HEK293 (cell line): ENCODE data around the gene MDP1.

Experiments used
- PRDM1 ChIP-seq: fragments of 450-650 bp; formaldehyde crosslinking; IDR thresholded peaks from 2 replicates; pipeline ENCODE4; 2016; ENCODE audit warnings: missing biosample characterization, missing genetic modification characterization
- YY1 ChIP-seq: fragments of 450-650 bp; formaldehyde crosslinking; IDR thresholded peaks from 2 replicates; pipeline ENCODE4 v1.5.1; 2018; ENCODE audit warnings: missing biosample characterization, missing genetic modification characterization
- ZBTB7A ChIP-seq: fragments of 450-650 bp; formaldehyde crosslinking; IDR thresholded peaks from 2 replicates; pipeline ENCODE4 v1.5.1; 2016; ENCODE audit warnings: low read depth, missing biosample characterization, missing genetic modification characterization
- ZNF175 ChIP-seq: fragments of 450-650 bp; formaldehyde crosslinking; IDR thresholded peaks from 2 replicates; pipeline ENCODE4 v1.5.1; 2016; ENCODE audit warnings: missing biosample characterization, missing genetic modification characterization
- ZNF585B ChIP-seq: fragments of 450-650 bp; formaldehyde crosslinking; IDR thresholded peaks from 2 replicates; pipeline ENCODE4 v1.5.1; 2016; ENCODE audit warnings: missing biosample characterization, missing genetic modification characterization
- ZNF654 ChIP-seq: fragments of 450-650 bp; formaldehyde crosslinking; IDR thresholded peaks from 2 replicates; pipeline ENCODE4 v1.5.1; 2016; ENCODE audit warnings: low read depth, missing biosample characterization, missing genetic modification characterization
- TF ChIP-seq, protein P1 (sequence below): fragments of 450-650 bp; formaldehyde crosslinking; conservative IDR thresholded peaks from 2 replicates; pipeline ENCODE4 v1.5.1; 2016; ENCODE audit warnings: low read depth, missing biosample characterization, missing genetic modification characterization
- TF ChIP-seq, protein P2 (sequence below): fragments of 450-650 bp; formaldehyde crosslinking; IDR thresholded peaks from 2 replicates; pipeline ENCODE4 v1.5.1; 2016; ENCODE audit warnings: missing biosample characterization, missing genetic modification characterization
- TF ChIP-seq, protein P3 (sequence below): fragments of 450-650 bp; IDR thresholded peaks from 2 replicates; pipeline ENCODE4 v1.5.1; 2018; ENCODE audit warnings: missing biosample characterization, missing genetic modification characterization

DNA sequence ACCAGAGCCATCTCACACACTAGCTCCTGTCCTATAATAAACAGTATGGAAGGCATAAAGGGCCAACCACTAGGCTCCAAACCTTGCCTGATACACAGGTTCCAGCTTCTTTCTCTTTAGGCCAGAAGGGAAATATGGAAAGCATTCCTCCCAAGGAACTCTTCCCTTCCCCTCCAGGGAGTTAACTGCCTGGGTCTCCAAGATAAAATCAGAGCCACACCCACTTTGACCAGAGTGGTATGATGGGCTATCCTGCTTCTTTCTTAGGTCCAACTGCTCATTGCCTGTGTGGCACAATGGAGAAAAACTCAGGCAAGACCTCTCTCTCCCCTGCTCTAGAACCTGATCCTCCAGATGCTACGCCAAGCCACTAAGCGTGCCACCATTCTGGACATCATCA, 8.2 kb downstream of the MDP1 start:
- TF ChIP-seq ZNF585B (tag by site-specific recombination) (no peak), YY1 (tag by site-specific recombination) (no peak), ZNF654 (tag by site-specific recombination) (no peak), ZBTB7A (no peak), PRDM1 (tag by site-specific recombination) (no peak), ZNF175 (tag by site-specific recombination) (no peak)
- TF ChIP-seq, protein P1, sequence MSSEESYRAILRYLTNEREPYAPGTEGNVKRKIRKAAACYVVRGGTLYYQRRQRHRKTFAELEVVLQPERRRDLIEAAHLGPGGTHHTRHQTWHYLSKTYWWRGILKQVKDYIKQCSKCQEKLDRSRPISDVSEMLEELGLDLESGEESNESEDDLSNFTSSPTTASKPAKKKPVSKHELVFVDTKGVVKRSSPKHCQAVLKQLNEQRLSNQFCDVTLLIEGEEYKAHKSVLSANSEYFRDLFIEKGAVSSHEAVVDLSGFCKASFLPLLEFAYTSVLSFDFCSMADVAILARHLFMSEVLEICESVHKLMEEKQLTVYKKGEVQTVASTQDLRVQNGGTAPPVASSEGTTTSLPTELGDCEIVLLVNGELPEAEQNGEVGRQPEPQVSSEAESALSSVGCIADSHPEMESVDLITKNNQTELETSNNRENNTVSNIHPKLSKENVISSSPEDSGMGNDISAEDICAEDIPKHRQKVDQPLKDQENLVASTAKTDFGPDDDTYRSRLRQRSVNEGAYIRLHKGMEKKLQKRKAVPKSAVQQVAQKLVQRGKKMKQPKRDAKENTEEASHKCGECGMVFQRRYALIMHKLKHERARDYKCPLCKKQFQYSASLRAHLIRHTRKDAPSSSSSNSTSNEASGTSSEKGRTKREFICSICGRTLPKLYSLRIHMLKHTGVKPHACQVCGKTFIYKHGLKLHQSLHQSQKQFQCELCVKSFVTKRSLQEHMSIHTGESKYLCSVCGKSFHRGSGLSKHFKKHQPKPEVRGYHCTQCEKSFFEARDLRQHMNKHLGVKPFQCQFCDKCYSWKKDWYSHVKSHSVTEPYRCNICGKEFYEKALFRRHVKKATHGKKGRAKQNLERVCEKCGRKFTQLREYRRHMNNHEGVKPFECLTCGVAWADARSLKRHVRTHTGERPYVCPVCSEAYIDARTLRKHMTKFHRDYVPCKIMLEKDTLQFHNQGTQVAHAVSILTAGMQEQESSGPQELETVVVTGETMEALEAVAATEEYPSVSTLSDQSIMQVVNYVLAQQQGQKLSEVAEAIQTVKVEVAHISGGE (tag by site-specific recombination), result no peak
- TF ChIP-seq, protein P2, sequence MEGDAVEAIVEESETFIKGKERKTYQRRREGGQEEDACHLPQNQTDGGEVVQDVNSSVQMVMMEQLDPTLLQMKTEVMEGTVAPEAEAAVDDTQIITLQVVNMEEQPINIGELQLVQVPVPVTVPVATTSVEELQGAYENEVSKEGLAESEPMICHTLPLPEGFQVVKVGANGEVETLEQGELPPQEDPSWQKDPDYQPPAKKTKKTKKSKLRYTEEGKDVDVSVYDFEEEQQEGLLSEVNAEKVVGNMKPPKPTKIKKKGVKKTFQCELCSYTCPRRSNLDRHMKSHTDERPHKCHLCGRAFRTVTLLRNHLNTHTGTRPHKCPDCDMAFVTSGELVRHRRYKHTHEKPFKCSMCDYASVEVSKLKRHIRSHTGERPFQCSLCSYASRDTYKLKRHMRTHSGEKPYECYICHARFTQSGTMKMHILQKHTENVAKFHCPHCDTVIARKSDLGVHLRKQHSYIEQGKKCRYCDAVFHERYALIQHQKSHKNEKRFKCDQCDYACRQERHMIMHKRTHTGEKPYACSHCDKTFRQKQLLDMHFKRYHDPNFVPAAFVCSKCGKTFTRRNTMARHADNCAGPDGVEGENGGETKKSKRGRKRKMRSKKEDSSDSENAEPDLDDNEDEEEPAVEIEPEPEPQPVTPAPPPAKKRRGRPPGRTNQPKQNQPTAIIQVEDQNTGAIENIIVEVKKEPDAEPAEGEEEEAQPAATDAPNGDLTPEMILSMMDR, result no peak
- TF ChIP-seq, protein P3, sequence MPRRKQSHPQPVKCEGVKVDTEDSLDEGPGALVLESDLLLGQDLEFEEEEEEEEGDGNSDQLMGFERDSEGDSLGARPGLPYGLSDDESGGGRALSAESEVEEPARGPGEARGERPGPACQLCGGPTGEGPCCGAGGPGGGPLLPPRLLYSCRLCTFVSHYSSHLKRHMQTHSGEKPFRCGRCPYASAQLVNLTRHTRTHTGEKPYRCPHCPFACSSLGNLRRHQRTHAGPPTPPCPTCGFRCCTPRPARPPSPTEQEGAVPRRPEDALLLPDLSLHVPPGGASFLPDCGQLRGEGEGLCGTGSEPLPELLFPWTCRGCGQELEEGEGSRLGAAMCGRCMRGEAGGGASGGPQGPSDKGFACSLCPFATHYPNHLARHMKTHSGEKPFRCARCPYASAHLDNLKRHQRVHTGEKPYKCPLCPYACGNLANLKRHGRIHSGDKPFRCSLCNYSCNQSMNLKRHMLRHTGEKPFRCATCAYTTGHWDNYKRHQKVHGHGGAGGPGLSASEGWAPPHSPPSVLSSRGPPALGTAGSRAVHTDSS, result no peak
